ENCODE measurements around the gene ILRUN.
"Not testable (repeated sequence)": the region's sequence is repeated elsewhere in the genome, so short reads cannot be mapped to it uniquely, and the experiment has no call there.

ILRUN gene

GRCh38 chr6:34701199-34701598 lies 4.6 kb upstream of the ILRUN start:
- no peak for FAIRE-seq
- DNase-seq (ENCODE audit: extremely low spot score, insufficient read length, low read depth) = no peak

DNA sequence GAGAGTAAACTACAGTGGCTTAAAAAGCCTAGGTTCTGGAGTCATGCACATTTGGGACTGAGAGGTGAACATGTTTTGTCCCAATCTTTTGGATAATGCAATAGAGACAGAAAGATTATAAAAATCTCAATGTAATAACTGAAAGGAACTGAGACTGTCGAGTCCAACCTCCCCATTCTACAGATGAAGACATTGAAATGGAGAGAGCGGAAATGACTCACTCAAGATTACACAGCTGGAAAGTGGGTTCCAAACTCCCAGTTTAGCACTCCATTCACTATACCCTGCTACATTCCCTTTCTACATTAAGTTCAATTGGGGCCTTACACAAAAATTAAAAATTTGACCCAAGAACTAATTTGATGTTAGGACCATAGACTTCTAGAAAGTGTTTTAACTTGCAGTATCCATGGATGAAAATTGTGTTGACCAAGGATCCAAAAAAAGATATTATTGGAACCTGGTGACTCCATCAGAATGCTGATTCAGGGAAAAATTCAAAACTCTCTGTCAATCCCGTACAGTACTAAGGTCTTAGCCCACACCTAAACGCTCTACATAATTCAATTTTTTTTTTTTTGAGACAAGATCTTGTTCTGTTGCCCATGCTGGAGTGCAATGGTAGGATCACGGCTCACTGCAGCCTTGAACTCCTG lies 1.5 kb upstream of the ILRUN start:
- no peak for DNase-seq (ENCODE audit: extremely low spot score, insufficient read length, low read depth)
- no peak for FAIRE-seq

- DNase-seq (ENCODE audit: extremely low spot score, insufficient read length, low read depth) = no peak
- no peak for FAIRE-seq
These were observed 923 bp upstream of the ILRUN start for GRCh38 chr6:34697544-34697836.

- no peak for FAIRE-seq
- DNase-seq (ENCODE audit: extremely low spot score, insufficient read length, low read depth) = no peak
These were observed 303 bp downstream of the ILRUN start for GRCh38 chr6:34696189-34696738.

GRCh38 chr6:34695729-34696188 lies 808 bp downstream of the ILRUN start:
- FAIRE-seq (no peak), DNase-seq (ENCODE audit: extremely low spot score, insufficient read length, low read depth) (no peak)

GRCh38 chr6:34692280-34692679 lies 4.3 kb downstream of the ILRUN start:
- FAIRE-seq = no peak

GRCh38 chr6:34689742-34690141 lies 6.8 kb downstream of the ILRUN start:
- DNase-seq (ENCODE audit: extremely low spot score, insufficient read length, low read depth) = no peak
- no peak for FAIRE-seq

More at GRCh38 chr6:34692280-34692679, 4.3 kb downstream of the ILRUN start:
- no peak for DNase-seq (ENCODE audit: extremely low spot score, insufficient read length, low read depth)

DNA sequence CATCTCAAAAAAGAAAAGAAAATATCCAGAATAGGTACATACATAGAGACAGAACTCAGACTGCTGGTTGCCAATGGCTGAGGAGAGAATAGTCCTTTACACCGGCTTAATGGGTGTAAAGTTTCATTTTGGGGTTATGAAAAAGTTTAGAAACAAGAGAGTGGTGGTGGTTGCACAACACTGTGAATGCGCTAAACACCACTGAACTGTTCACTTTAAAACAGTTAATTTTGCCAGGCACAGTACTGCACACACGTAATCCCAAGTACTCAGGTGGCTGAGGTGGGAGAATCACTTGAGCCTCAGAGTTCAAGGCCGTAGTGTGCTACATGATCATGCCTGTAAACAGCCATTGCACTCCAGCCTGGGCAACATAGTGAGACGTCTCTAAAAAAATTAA lies 7.6 kb downstream of the ILRUN start:
- FAIRE-seq = no peak

GRCh38 chr6:34684919-34685318 lies 11.6 kb downstream of the ILRUN start:
- DNase-seq (ENCODE audit: extremely low spot score, insufficient read length, low read depth) (no peak), FAIRE-seq (no peak)

More for the DNA sequence above, 7.6 kb downstream of the ILRUN start:
- DNase-seq (ENCODE audit: extremely low spot score, insufficient read length, low read depth) = no peak

DNA sequence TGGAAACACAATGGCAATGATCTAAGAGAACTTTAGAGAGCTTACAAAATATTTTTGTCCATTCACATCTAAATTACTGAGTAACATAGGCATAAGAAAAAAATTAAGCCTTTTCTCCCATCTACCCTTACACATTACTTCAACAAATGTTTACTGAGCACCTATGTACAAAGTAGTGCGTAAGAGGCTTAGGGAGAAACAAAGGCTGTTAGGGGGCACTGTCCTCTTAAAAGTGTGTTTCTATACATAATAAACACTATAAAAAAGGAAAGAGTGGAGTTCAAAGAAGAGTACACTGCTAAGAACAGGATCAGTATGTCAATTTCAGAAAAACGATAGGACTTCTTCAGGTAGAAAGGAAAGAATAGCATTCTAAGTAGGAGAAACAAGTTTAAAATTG lies 12.2 kb downstream of the ILRUN start:
- FAIRE-seq (no peak), DNase-seq (ENCODE audit: extremely low spot score, insufficient read length, low read depth) (no peak)

DNA sequence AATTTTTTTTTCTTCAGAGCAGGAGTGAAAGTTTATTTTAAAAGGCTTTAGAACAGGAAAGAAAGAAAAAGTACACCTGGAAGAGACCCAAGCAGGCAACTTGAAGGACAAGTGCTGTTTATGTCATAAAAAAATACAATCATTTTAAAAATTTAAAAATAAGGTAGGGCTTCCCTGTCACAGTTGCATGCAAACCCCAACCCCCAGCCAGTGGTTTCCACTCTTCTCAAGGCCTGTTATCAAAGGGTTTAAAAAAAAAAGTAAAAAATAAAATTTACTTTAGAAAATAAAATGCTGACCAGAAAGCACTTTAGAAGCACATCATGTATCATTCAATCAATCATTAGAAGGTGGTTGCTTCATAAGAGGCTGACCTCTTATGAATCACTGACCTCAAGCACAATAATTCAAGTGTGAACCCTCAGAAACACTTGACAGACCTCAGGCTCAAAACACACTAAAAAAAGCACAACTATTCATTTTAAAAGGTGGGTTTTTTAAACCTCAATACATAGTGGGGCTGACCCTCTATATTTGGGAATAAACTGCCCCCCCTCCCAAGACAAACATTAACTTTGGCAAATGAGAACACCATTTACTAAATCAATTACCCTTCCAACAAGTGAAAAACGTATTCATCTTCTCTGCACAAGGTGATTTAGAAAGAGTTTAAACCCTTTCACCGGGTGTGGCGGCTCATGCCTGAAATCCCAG lies 15.6 kb downstream of the ILRUN start:
- DNase-seq (ENCODE audit: extremely low spot score, insufficient read length, low read depth) (peak; percentile 29), FAIRE-seq (peak; percentile 82)

GRCh38 chr6:34680313-34680712 lies 16.3 kb downstream of the ILRUN start:
- FAIRE-seq; DNase-seq (ENCODE audit: extremely low spot score, insufficient read length, low read depth): not testable (repeated sequence)

GRCh38 chr6:34679552-34680253 lies 16.9 kb downstream of the ILRUN start:
- no peak for DNase-seq (ENCODE audit: extremely low spot score, insufficient read length, low read depth)
- no peak for FAIRE-seq

GRCh38 chr6:34676140-34676539 lies 20.4 kb downstream of the ILRUN start:
- FAIRE-seq (no peak), DNase-seq (ENCODE audit: extremely low spot score, insufficient read length, low read depth) (no peak)

GRCh38 chr6:34674930-34675329 lies 21.6 kb downstream of the ILRUN start:
- DNase-seq (ENCODE audit: extremely low spot score, insufficient read length, low read depth) = not testable (repeated sequence)
- peak; percentile 89 for FAIRE-seq

DNA sequence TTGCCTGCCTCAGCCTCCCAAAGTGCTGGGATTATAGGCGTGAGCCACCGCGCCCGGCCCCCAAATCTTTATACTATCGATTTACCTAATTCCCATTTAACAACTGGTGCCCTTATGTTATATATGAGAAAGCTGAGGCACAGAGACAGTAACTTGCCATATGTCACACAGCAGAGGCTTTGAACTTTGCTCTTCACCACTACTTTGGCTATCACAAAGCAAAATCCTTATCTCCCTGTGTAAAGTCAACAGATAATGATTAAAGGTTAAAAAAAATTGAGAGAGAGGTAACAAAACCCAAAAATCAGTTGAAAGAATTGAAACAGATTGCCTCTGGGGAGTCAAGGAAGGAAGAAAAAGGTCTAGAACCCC lies 22.3 kb downstream of the ILRUN start:
- no peak for FAIRE-seq
- no peak for DNase-seq (ENCODE audit: extremely low spot score, insufficient read length, low read depth)

DNA sequence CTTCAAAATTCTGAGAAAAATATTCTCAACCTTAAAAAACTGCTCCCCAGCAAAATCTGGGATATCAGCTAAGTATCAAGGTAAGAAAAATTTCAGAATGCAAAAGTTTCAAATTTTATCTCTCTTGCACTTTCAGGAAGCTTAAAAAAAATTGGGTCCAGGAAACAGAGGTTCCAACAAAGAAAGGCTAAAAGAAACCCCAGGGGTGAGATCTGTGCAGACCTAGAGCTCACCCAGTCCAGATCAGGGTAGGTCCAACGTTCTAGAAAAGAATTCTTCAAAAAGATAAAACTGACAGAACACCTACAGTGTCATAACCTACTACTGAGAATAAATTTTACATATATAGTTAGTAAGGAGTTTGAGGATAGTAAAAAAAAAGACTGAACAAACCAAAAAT lies 23.5 kb downstream of the ILRUN start:
- peak; percentile 31 for FAIRE-seq
- DNase-seq (ENCODE audit: extremely low spot score, insufficient read length, low read depth) = no peak

DNA sequence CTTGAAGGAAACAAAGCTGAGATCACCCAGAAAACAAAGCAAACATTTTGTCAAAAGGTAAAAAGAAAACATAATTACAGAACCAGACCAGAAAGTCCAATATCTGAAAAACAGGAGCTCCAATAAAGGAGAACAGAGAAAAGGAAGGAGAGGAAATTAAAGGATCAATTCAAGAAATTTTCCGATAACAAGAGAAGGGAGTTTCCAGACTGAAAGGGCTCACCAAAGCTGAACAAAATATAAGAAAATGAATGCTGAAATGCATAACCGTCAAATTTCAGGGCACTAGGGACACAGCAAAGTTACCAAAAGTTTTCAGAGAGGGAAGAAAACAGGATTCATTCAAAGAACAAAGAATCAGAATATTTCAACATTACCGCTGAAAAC lies 23.9 kb downstream of the ILRUN start:
- no peak for DNase-seq (ENCODE audit: extremely low spot score, insufficient read length, low read depth)
- FAIRE-seq = peak; percentile 45

- FAIRE-seq = peak; percentile 92
These were observed 24.5 kb downstream of the ILRUN start for GRCh38 chr6:34671801-34672656.

DNA sequence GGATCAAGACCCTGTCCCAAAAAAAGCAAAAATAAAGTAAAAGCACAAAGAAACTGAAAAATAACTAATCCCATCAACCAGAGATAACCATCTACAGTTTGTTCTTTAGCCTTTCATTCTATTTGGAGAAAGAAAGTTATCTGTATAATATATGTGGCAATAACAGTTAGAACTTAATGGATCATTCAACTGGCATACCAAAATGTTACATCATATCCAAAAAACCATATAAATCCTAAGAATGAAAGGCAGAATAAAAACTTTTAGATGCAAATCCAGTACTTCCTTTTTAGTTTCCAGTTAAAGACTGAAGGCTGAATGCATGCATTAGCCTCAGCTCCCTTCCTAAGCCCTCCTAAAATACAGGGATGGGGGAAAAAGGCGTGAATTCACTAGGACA lies 25.2 kb downstream of the ILRUN start:
- no peak for DNase-seq (ENCODE audit: extremely low spot score, insufficient read length, low read depth)
- no peak for FAIRE-seq

More at GRCh38 chr6:34671801-34672656, 24.5 kb downstream of the ILRUN start:
- DNase-seq (ENCODE audit: extremely low spot score, insufficient read length, low read depth) = peak; percentile 37

Data from GM18507 (cell line).